Activated naive CD4-positive, alpha-beta T cell treated with anti-CD3 and anti-CD28 coated beads for 36 hours (primary cell): ENCODE data around the gene FLNC. TPM values are rescaled to one million over a fixed set of nuclear protein-coding genes. Genes with fewer than 3 reads are reported as not detected.
A peak's percentile ranks its signal among the peaks of the same experiment; 100 is the strongest.

ENCODE experiments used
- CTCF ChIA-PET: fragments of 350-600 bp; sonication (Branson Sonifier 250); formaldehyde crosslinking; loops from one replicate; lab custom pipeline; 2021; ENCODE audit warnings: antibody characterized with exemption; lab: Charles Lee
- DNase-seq: peaks from one replicate; pipeline ENCODE4 v3.0.0-alpha.2; 2020
- H3K27ac Mint-ChIP-seq: one replicate; pipeline ENCODE4 v1.8.0; 2021; ENCODE audit warnings: mild to moderate bottlenecking, mixed read lengths
- H3K27me3 Mint-ChIP-seq: one replicate; pipeline ENCODE4 v1.8.0; 2021; ENCODE audit warnings: low read depth, mixed read lengths
- H3K36me3 Mint-ChIP-seq: one replicate; pipeline ENCODE4 v1.8.0; 2021; ENCODE audit warnings: low read depth, mixed read lengths
- H3K4me1 Mint-ChIP-seq: one replicate; pipeline ENCODE4 v1.8.0; 2021; ENCODE audit warnings: low read depth, mixed read lengths
- H3K4me3 Mint-ChIP-seq: one replicate; pipeline ENCODE4 v1.8.0; 2021; ENCODE audit warnings: mild to moderate bottlenecking, moderate library complexity, mixed read lengths
- H3K9me3 Mint-ChIP-seq: one replicate; pipeline ENCODE4 v1.8.0; 2021; ENCODE audit warnings: mixed read lengths
- intact Hi-C: fragments of 100-400 bp; cut with micrococcal nuclease; formaldehyde crosslinking; loops from one replicate; pipeline ENCODE4 v1.15.1; 2023
- total RNA-seq, 2 experiments: library from RNA; stranded (reverse); gene quantifications; one replicate each; pipeline ENCODE4 v1.2.3, GENCODE V29; 2021

Gene FLNC
- total RNA-seq, 2 experiments from 2014 or later = 0.02 to 0.05 TPM

DNA sequence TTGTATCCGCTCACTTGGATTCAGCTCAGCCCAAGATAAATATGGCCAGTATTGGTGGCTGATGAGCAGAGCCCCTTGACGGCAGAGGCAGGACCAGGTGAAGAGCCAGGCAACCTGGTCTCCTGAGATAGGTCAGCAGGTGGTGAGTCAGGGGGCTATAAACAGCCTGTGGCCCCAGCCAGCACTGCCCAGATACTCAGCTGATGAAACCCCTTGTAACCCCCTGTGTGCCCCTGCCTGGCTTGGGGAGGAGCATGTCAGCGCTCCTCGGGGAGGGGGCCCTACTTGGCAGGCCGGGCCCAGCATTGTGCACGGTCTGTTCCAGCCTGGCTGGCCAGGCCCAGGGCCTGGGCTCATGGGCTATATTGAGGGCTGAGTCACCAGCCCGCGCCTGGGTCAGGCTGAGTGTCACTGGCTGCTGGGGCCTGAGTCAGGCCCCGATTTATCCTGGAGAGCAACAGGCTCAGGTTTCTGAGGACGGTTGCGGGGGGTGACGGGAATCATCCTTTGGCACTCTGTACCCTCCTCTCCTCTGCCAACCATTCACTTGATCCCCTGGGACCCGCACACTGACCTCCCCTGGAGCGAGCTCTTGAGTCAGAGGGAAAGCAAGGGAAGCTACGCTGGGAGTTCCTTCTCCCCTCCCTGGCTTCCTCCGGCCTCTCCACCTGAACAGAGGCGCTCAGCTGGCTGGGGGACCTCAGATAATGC is 2.8 kb upstream of the FLNC start:
- Mint-ChIP-seq H3K9me3 (no peaks in the 10 kb centered on the region), H3K4me1 (peaks cover 17% of the 10 kb centered on the region), H3K36me3 (no peaks in the 10 kb centered on the region), H3K27me3 (peaks cover 41% of the 10 kb centered on the region), H3K4me3 (no peak overlapping the region), H3K27ac (no peak overlapping the region)
- CTCF ChIA-PET = interaction anchor here (1.4 kb wide), 1 partner anchor 15 kb away, joined by 3 read pairs; no protein-coding TSS in a partner anchor
- intact Hi-C loops = no loop called here
- DNase-seq = no peak

DNA sequence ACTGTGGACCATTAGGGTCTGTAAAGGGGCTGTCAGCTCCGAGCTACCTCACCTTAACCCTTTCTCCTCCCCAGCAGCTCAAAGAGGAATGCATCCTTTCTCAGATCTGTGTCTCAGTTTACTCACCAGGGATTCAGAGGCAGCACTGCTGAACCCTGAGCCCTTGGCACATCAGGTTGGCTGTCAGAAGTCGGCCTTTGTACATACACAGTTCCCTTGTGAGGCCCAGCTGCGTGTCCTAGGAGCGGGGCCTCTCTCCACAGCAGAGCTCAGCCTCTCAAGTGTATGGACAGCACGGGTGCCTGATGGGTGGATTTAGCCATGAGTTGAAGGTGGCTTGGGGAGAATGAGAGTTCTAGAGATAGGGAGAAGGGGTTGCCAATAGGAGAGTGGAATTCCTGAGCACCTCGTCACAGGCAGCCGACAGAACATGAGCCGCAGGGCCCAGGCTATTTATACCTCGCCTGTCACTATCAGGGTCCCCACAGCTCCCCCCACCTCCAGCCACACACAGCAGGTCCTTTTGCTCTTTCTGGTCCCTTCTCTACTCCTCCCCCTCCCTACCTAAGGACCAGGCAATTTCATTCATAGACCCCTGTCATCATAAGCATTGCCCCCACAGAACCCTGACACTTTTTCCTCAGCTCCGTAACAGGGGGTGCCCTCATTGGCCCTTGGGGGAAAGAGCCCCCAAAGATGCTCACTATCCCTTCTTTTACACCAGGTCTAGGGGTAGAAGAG is 2.1 kb upstream of the FLNC start:
- Mint-ChIP-seq H3K27me3 (peaks cover 41% of the 10 kb centered on the region), H3K4me3 (no peak overlapping the region), H3K27ac (no peak overlapping the region), H3K4me1 (peaks cover 17% of the 10 kb centered on the region), H3K9me3 (no peaks in the 10 kb centered on the region), H3K36me3 (no peaks in the 10 kb centered on the region)
- CTCF ChIA-PET = interaction anchor here (1.4 kb wide), 1 partner anchor 14 kb away, joined by 3 read pairs; no protein-coding TSS in a partner anchor
- intact Hi-C loops = no loop called here
- DNase-seq = no peak

DNA sequence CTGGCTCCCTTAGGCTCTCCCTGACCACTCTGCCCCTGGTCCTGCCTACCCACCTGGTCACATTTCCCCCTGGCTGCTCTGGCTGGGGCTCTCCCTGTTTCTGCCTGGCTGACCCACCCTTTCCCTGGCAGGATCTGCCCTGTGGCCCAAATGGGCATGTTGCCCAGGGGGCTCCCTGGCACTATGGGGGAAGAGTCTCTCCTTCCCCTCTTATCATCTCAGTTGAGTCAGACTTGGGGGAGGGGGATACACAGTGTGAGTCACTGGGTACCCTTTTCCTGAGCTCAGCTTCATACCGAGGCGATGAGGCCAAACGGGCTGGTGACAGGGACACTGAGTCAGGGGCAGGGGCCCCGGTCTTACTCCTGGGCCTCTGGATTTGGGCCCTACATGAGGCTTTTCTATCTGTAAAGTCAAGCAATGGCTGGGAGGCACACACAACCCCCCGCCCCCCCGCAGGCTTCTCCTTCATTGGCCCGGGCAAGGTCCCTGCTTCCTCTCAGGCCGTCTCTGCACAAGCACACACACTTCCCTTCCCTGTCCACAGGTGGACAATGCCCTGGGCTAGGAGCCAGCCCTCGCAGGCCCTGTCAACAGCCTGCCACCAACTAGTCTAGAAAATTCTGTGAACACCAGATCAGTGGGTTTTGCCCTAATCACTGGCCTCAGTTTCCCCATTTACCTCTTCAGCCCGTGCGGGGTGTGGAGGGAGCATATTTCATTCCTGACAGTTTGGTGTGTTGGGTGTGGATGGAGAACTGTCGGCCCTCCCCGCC is 627 bp upstream of the FLNC start:
- no peak overlapping the region for H3K27ac Mint-ChIP-seq
- intact Hi-C loops = no loop called here
- DNase-seq = no peak
- no peaks in the 10 kb centered on the region for H3K36me3 Mint-ChIP-seq
- H3K9me3 Mint-ChIP-seq = no peaks in the 10 kb centered on the region
- CTCF ChIA-PET = interaction anchor here (1.0 kb wide), 1 partner anchor 15 kb away, joined by 3 read pairs; no protein-coding TSS in a partner anchor
- H3K4me1 Mint-ChIP-seq = peaks cover 17% of the 10 kb centered on the region
- H3K27me3 Mint-ChIP-seq = peaks cover 41% of the 10 kb centered on the region
- peak overlapping the region; percentile 23 for H3K4me3 Mint-ChIP-seq

DNA sequence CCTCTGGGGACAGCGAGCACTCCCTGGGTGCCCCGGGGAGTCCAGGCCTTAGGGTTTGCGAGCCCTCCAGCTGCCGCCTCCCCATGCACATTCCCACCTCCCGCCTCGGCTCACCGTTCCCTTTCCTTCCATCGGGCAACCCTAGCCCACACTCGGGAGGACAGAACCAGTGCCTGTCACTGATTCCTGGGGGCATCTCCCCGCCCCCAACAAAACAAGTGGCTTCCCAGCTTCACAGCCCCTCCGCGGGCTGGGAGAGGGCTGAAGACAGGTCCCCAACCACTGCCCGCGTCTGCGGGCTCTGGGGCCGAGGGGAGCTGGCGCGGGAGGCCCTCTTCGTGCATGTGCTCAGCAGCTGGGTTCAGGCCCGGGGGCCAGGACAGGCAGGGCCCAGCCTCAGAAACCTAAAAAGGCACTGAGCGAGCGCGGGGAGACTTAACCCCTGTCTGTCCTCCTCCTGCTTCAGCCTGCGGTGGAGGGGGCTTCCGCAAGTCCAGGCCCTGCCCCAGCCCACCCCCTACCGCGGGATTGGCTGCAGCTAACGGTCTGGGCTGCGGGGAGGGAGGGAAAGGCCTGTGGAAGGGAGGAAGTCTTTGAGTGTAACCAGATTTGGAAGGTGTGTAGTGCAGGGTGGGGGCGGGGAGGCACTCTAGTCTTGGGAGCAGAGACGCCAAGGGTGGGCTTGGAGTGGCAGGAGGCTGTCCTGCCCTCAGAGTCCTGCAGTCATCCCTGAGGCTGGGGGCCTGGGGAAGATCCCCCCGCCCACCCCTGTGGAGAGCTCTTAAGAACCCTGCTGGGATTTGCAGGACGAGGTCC is 1.2 kb downstream of the FLNC start:
- H3K36me3 Mint-ChIP-seq = no peaks in the 10 kb centered on the region
- H3K4me1 Mint-ChIP-seq = peaks cover 17% of the 10 kb centered on the region
- intact Hi-C loops = no loop called here
- no peak overlapping the region for H3K27ac Mint-ChIP-seq
- H3K9me3 Mint-ChIP-seq = no peaks in the 10 kb centered on the region
- no peak for DNase-seq
- H3K27me3 Mint-ChIP-seq = peaks cover 41% of the 10 kb centered on the region
- no peak overlapping the region for H3K4me3 Mint-ChIP-seq
- CTCF ChIA-PET = interaction anchor here (0.6 to 1.0 kb wide), 4 partner anchors 11 to 39 kb away, joined by 3 to 4 read pairs (median 3); no protein-coding TSS in a partner anchor

DNA sequence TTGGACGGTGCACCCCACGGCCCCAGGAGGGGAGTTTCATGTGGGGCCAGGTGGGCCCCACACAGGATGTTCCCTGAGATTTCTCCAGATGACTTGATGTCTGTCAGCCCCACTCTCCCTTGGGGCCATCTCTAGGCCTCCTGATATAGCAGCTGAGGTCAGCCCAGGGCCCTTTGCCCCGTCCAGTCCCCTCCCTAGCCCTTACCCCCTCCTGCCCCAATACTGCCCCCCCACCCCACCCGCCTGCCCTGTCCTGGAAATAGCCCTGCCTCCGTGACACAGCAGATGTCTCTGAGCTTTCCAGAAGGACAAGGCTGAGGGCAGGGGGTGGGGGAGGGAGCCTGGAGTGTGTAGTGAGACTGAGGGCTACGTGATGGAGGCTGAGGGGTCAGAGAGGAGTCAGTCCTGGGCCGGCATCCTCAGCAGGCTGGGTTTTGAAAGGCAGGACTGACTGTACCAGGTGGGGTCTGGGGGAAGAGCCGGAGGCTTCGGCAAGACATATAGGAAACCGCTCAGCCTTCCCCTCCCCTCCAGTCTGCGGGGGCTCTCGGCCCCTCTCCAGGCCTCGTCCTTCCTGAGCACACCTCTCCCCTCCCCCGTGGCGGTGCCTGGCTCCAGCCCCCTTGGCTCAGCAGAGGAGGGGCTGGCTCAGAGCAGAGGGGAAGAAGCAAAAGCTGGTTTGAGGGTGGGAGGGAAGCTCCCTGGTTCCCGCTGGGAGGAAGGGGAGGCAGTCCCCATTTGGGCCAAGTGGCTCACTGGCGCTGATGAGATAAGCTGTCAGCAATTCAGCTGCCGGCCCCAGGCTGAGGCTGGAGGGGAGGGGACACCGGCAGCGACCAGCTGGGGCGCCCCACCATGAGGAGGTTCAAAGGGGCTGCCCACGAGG is 2.0 kb downstream of the FLNC start:
- Mint-ChIP-seq H3K4me3 (no peak overlapping the region), H3K4me1 (peaks cover 17% of the 10 kb centered on the region), H3K9me3 (no peaks in the 10 kb centered on the region), H3K27ac (no peak overlapping the region), H3K27me3 (peaks cover 33% of the 10 kb centered on the region), H3K36me3 (no peaks in the 10 kb centered on the region)
- intact Hi-C loops = no loop called here
- CTCF ChIA-PET = interaction anchor here (0.6 to 1.5 kb wide), 7 partner anchors 9 to 237 kb away, joined by 3 to 6 read pairs (median 4); no protein-coding TSS in a partner anchor
- no peak for DNase-seq

DNA sequence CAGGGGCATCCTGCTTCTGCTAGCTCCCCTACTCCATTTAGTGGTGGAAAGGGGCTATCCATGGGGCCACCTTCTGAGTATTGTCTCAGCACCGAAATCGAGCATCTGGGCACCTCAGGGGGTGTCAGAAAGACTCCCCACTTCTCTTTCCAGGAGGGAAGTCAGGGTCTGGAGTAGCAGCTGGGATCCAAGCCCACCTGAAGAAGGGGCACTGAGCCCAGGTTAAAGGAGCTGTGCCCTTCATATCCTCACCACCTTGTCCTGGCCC is 2.6 kb downstream of the FLNC start:
- intact Hi-C loops = no loop called here
- no peaks in the 10 kb centered on the region for H3K36me3 Mint-ChIP-seq
- no peak overlapping the region for H3K4me3 Mint-ChIP-seq

DNA sequence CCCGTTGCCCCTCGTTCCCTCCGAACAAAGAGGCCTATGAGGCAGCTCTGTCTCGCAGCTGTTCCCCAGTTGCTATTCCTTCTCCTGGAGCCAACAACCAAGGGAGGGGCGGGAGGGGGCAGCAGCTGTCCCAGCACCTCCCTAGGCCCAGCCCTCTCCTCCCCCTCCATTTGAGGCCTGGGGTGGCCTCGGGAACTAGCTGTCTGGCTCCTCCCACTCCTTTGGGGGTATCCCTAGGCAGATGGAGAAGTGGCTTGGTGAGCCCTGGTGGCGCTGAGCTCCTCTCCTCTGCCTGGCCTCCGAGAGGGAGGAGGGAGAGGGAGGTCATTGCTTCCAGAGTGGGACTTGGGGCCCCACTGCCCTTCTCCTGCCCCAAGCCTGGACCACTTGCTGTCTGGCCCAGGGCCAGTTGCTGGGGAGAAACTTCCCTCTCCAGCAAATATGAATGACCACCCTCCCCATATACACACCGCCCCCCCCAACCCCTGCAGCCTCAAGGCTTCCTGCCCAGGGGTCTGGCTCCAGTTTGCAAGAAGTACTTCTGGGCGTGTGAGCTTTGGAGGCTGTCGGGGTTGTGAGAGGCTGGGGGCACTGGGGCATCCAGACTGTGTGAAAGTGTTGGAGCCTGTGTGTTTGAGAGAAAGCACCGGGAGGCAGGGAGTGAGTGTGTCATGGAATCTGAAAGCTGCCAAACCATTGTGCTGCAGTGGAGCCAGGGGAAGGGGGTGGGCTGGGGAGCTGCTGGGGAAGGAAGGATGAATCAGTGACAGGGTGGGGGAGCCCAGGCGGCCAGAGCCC is 3.1 kb downstream of the FLNC start:
- Mint-ChIP-seq H3K27ac (no peak overlapping the region), H3K9me3 (no peaks in the 10 kb centered on the region), H3K36me3 (no peaks in the 10 kb centered on the region), H3K4me3 (no peak overlapping the region), H3K27me3 (peaks cover 26% of the 10 kb centered on the region), H3K4me1 (peaks cover 17% of the 10 kb centered on the region)
- intact Hi-C loops = no loop called here
- no peak for DNase-seq
- CTCF ChIA-PET = interaction anchor here (0.6 to 1.5 kb wide), 4 partner anchors 9 to 238 kb away, joined by 4 to 6 read pairs (median 4); no protein-coding TSS in a partner anchor

More for the DNA sequence above, 2.6 kb downstream of the FLNC start:
- H3K27me3 Mint-ChIP-seq = peaks cover 30% of the 10 kb centered on the region
- no peak for DNase-seq
- H3K9me3 Mint-ChIP-seq = no peaks in the 10 kb centered on the region
- peaks cover 17% of the 10 kb centered on the region for H3K4me1 Mint-ChIP-seq
- no peak overlapping the region for H3K27ac Mint-ChIP-seq
- CTCF ChIA-PET = interaction anchor here (0.6 to 1.5 kb wide), 4 partner anchors 9 to 237 kb away, joined by 4 to 6 read pairs (median 4); no protein-coding TSS in a partner anchor

DNA sequence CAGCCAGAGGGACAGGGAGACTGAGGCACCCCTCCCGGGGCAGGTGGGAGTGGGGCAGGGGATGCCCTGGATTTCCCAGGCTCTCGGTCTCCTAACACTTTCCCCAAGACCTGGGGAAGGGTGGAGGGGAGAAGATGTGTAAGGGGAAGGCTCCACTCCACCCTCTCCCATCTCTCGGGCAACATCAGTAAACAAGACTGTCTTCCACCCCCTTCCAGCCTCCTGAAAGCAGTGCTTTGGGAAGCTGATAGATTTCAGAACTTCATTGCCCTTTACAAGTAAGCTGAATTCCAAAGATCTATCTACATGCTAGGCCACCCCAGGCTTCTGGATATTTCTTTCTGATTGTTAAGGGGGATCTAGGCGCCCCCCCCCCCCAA is 3.7 kb downstream of the FLNC start:
- Mint-ChIP-seq H3K4me3 (no peak overlapping the region), H3K4me1 (peaks cover 17% of the 10 kb centered on the region), H3K9me3 (no peaks in the 10 kb centered on the region), H3K27ac (no peak overlapping the region), H3K27me3 (peaks cover 20% of the 10 kb centered on the region), H3K36me3 (no peaks in the 10 kb centered on the region)
- no peak for DNase-seq
- intact Hi-C loops = no loop called here
- CTCF ChIA-PET = interaction anchor here (0.8 to 1.5 kb wide), 2 partner anchors 9 to 50 kb away, joined by 3 to 5 read pairs; no protein-coding TSS in a partner anchor

DNA sequence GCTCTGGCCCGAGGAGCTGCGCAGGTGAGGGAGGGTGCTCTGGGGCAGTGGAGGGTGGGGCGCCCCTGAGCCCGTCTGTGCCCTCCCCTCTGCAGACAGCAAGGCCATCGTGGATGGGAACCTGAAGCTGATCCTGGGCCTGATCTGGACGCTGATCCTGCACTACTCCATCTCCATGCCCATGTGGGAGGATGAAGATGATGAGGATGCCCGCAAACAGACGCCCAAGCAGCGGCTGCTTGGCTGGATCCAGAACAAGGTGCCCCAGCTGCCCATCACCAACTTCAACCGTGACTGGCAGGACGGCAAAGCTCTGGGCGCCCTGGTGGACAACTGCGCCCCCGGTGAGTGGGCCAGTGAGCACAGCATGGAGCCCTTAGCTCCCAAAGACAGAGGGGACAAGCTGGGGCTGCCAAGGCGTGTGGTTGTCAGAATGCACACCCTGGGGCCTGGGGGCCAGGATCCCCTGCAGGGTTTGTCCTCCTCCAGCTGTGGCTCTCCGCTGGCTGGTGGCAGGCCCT is 5.1 kb downstream of the FLNC start:
- peaks cover 11% of the 10 kb centered on the region for H3K27me3 Mint-ChIP-seq
- H3K36me3 Mint-ChIP-seq = no peaks in the 10 kb centered on the region
- H3K4me3 Mint-ChIP-seq = no peak overlapping the region
- intact Hi-C loops = no loop called here
- H3K9me3 Mint-ChIP-seq = no peaks in the 10 kb centered on the region
- H3K27ac Mint-ChIP-seq = no peak overlapping the region
- CTCF ChIA-PET = interaction anchor here (1.2 kb wide), 1 partner anchor 329 kb away, joined by 3 read pairs; no protein-coding TSS in a partner anchor
- DNase-seq = no peak
- H3K4me1 Mint-ChIP-seq = peaks cover 12% of the 10 kb centered on the region
